HG02798 (cell line): Measurements from ENCODE around the gene CEP170B.
"Not testable (repeated sequence)": the region's sequence is repeated elsewhere in the genome, so short reads cannot be mapped to it uniquely, and the experiment has no call there.

Source experiments
- ATAC-seq: cut with Tn5 transposase; IDR thresholded peaks from one replicate; pipeline ENCODE4 v1.9.1; 2021; ENCODE audit warnings: mild to moderate bottlenecking; ENCODE audit not compliant: unreplicated experiment, poor library complexity

Gene CEP170B

GRCh38 chr14:104843442-104844305 lies 21.4 kb upstream of the CEP170B start:
- ATAC-seq: no peak

DNA sequence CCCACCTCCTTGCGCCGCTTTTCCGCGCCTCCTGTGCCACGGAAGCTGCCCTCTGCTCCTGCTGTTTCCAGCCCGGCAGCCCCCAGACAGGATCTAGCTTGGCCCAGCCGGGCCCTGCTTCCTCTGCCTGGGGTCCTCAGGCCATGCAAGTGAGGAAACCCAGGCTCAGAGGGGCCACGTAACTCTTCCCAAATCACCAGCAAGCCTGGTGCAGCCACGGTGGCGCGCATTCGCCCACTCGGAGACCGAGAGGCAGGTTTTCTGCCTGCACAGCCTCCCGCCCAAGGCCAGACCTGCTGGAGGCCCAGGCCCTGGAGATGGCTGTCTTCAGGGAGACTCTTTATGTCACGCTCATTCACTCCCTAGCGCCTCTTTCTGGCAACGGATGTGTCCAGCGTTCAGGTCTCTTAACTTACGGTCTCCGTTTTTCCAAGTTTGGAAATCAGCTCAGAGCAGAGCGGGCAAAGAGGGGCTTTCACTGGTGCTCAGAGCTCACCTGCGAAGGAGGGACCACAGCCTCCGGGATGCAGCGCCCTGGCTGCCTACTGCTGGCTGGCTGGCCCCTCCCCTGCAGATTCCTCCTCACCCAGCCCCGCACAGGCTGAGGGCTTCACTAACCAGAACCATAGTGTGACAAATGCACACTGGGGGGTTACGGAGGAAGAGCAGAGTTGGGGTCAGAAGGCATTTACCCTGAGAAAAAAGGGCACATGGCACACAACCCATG lies 20.6 kb upstream of the CEP170B start:
- no peak for ATAC-seq

GRCh38 chr14:104845033-104845666 lies 19.9 kb upstream of the CEP170B start:
- no peak for ATAC-seq

DNA sequence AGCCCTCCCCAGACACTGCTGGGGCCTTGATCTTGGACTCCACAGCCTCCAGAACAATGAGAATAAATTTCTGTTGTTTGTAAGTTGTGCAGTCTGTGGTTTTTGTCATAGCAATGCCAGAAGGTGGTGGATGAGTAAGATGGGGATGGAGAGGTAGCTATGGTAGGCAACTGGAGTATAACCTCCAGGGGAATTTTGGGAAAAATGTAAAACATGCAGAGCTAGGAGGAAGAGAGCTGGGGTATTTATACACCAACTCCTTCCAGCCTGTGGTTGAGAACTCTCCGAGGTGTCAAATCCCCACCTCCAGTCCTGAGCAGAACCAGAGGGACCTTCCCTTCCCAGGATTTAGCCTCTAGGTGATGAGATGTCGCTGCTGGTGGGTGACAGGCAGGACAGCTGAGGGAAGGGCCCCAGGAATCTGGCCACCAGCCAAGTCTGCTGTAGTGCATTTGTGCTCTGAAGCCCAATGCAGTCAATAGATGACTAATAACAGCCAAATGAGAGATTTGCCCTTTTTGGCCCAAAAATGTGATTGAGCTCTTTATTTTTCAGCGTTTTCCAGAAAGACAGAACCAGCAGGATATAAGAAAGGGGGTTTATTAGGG lies 19.1 kb upstream of the CEP170B start:
- no peak for ATAC-seq

DNA sequence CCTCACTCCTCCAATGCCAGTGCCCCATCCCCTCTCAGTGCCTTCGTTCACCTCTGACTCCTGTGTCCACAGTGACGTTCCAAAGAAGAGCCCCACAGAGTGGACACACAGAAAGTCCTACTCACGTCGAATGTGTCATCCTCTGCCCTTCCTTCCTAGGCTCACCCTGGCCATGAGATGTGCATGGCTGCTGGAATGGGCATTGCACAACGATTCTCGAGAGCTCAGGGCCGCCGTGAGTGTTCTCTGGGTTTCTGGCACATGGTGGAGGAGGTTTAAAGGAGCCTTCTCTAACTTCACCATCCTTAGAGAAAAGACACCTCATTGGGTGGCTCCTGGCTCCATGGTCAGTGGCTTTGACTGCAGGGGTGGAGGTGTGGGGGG lies 12.8 kb upstream of the CEP170B start:
- no peak for ATAC-seq

DNA sequence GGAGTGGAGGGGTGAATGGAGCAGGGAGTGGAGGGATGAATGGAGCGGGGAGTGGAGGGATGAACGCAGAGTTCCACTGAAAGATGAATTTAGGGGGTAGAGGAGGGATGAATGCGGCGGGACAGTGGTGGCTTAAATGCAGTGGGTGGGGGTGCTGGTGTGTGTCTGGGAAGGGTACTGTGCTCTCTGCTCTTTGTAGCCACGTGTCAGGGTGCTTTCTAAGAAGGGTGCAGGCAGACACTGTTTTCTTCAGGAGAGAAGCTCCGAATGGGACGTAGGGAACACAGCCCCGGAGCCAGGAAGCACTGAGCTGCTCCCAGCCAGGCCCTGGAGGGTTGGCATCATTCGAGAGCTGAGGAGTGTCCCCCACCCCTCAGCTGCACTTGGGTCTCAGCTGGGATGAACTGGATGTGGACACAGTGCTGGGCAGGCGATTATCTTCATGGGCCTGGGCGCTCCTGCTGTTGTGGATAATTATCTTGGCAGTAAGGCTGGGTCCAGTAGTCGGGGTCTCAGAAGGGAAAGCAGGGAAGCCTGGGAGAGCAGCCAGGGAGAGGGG lies 9.5 kb upstream of the CEP170B start:
- no peak for ATAC-seq

- ATAC-seq: no peak
Observed at GRCh38 chr14:104856157-104856868, 8.8 kb upstream of the CEP170B start.

GRCh38 chr14:104856869-104857860 lies 7.9 kb upstream of the CEP170B start:
- ATAC-seq: no peak

GRCh38 chr14:104857931-104858330 lies 7.1 kb upstream of the CEP170B start:
- not testable (repeated sequence) for ATAC-seq

- ATAC-seq: no peak
Observed at GRCh38 chr14:104858811-104859426, 6.1 kb upstream of the CEP170B start.

- ATAC-seq: no peak
Observed at GRCh38 chr14:104859900-104860299, 5.2 kb upstream of the CEP170B start.

DNA sequence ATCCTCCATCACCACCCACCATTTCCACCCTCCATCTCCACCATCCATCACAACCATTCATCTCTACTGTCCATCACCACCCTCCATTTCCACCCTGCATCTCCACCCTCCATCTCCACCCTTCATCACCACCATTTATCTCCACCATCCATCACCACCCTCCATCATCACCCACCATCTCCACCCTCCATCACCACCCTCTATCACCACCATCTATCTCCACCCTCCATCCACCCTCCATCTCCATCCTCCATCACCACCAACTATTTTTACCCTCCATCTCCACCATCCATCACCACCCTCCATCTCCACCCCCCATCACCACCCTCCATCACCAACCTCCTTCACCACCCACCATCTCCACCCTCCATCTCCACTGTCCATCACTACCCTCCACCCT lies 4.7 kb upstream of the CEP170B start:
- ATAC-seq: no peak

- no peak for ATAC-seq
Observed at GRCh38 chr14:104863131-104863862, 1.8 kb upstream of the CEP170B start.

DNA sequence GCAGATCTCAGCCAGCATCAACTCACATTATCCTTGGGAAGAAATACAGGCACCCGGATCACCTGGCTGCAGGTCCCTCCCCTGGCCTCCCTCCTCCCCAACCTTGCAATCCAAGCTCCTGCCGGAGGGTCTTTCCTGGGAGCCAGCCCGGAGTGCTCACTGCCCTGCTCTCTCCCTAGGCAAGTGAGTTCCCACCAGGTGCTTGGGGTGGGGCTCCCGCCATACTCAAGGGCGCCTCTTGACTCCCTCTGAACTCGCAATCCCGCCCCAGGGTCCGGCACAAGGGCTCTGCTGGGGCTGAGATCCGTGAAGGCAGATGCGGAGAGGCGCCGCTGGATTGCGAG lies 1.2 kb upstream of the CEP170B start:
- ATAC-seq: no peak

DNA sequence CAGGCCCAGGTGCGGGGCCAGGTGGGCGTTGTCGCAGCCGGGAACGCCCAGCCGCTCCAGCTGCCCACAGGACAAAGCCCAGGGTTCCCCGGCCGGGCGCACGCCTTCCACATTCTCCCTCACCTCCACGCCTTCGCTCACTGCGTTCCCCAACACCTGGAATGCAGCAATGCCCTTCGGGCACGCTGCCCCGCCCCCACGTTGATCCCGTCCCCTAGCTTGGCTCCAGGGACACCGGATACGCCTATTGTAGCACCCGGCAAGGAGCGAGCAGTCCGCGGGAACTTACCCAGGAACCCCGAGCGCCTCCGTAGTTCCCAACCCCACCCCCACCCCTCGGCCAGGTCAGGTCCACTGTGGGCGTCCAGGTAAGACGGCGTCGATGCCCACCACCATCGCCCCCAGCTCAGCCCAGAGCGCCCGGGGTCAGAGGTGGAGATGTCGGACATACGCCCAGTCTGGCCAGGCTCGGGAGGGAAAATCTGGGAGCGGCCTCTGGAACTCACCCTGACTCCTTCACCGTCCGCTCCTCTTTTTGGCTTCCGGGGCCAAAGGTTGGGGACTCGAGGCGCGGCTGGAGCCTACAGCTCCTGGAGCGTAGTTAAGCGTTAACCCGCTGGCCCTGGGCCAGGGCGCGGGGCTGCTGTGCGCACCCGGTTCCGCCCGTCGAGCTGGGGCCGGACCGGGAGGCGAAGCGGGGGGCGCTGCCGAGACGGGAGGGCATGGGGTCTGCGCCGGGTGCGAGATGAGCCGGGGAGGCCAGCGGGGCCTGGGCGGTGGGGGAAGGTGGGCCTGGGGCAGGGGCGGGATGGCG lies 594 bp upstream of the CEP170B start:
- ATAC-seq: no peak

GRCh38 chr14:104865631-104866441 lies 768 bp downstream of the CEP170B start:
- ATAC-seq: no peak
